Stimulated activated CD4-positive, alpha-beta T cell treated with anti-CD3 and anti-CD28 coated beads, Interleukin-2, amount 100 ng/mL, for 4 hours (primary cell): ENCODE results near the gene PFKFB3.
"Not testable (repeated sequence)": the region's sequence is repeated elsewhere in the genome, so short reads cannot be mapped to it uniquely, and the experiment has no call there.

Experiments
- DNase-seq: peaks from one replicate; pipeline ENCODE4 v3.0.0-alpha.2; 2020; ENCODE audit warnings: low read depth

PFKFB3 gene

GRCh38 chr10:6202684-6203330 is at the start of gene PFKFB3:
Gene PFKFB3 (plus strand): TSS chr10:6202932. CDS start chr10:6203261, 329 bp downstream.
- peak; percentile 87 for DNase-seq

GRCh38 chr10:6153845-6154244 is 48.9 kb upstream of the PFKFB3 start:
- no peak for DNase-seq

- DNase-seq, result no peak
Measured at GRCh38 chr10:6154566-6154965, 48.2 kb upstream of the PFKFB3 start.

- no peak for DNase-seq
Measured at GRCh38 chr10:6158276-6158675, 44.5 kb upstream of the PFKFB3 start.

- no peak for DNase-seq
Measured at GRCh38 chr10:6161921-6162320, 40.8 kb upstream of the PFKFB3 start.

GRCh38 chr10:6162589-6163356 is 40.0 kb upstream of the PFKFB3 start:
- no peak for DNase-seq

GRCh38 chr10:6163364-6164270 is 39.1 kb upstream of the PFKFB3 start:
- DNase-seq, result peak; percentile 89

- DNase-seq, result no peak
Measured at GRCh38 chr10:6164271-6165095, 38.2 kb upstream of the PFKFB3 start.

- DNase-seq, result no peak
Measured at GRCh38 chr10:6165221-6165725, 37.5 kb upstream of the PFKFB3 start.

GRCh38 chr10:6165933-6166332 is 36.8 kb upstream of the PFKFB3 start:
- not testable (repeated sequence) for DNase-seq

GRCh38 chr10:6167456-6167855 is 35.3 kb upstream of the PFKFB3 start:
- no peak for DNase-seq

- DNase-seq, result no peak
Measured at GRCh38 chr10:6168084-6168483, 34.6 kb upstream of the PFKFB3 start.

- DNase-seq, result no peak
Measured at GRCh38 chr10:6170638-6171037, 32.1 kb upstream of the PFKFB3 start.

GRCh38 chr10:6171881-6172695 is 30.6 kb upstream of the PFKFB3 start:
- DNase-seq, result peak; percentile 4

GRCh38 chr10:6173203-6173602 is 29.5 kb upstream of the PFKFB3 start:
- peak; percentile 26 for DNase-seq

GRCh38 chr10:6174201-6174874 is 28.4 kb upstream of the PFKFB3 start:
- no peak for DNase-seq

- no peak for DNase-seq
Measured at GRCh38 chr10:6175329-6176055, 27.2 kb upstream of the PFKFB3 start.

GRCh38 chr10:6176691-6177231 is 26.0 kb upstream of the PFKFB3 start:
- no peak for DNase-seq

- DNase-seq, result no peak
Measured at GRCh38 chr10:6177880-6178281, 24.9 kb upstream of the PFKFB3 start.
